Endothelial cell of umbilical vein (primary cell): Measurements from ENCODE around the gene DAPK2.

Experiments used
- CTCF ChIP-seq, 2 donors: IDR thresholded peaks; 1 replicate in 1 of 2; 2 replicates in 1 of 2; pipeline ENCODE4 v1.5.1; 2011; ENCODE audit warnings: low read length in 2 of 2, mild to moderate bottlenecking in 2 of 2, moderate library complexity in 2 of 2, control low read depth in 1 of 2, inconsistent platforms in 1 of 2, low read depth in 1 of 2; ENCODE audit not compliant: insufficient read depth in 1 of 2; ENCODE audit errors: extremely low read depth in 1 of 2
- EZH2 ChIP-seq: IDR thresholded peaks from 2 replicates; pipeline ENCODE4 v1.6.1; 2012; ENCODE audit warnings: borderline replicate concordance, low read depth, mild to moderate bottlenecking, moderate library complexity, low read length, inconsistent platforms; ENCODE audit not compliant: severe bottlenecking
- FOS ChIP-seq: IDR thresholded peaks from 2 replicates; pipeline ENCODE4 v1.6.1; 2011; ENCODE audit warnings: mild to moderate bottlenecking, low read length, moderate library complexity, borderline replicate concordance; ENCODE audit not compliant: insufficient read depth
- JUN ChIP-seq: IDR thresholded peaks from 2 replicates; pipeline ENCODE4 v1.6.1; 2011; ENCODE audit warnings: borderline replicate concordance, low read depth; ENCODE audit not compliant: insufficient read length, insufficient read depth
- MAX ChIP-seq: IDR thresholded peaks from 2 replicates; pipeline ENCODE4 v1.6.1; 2011; ENCODE audit not compliant: insufficient read depth, insufficient read length
- POLR2A ChIP-seq: IDR thresholded peaks from 2 replicates; pipeline ENCODE4 v1.6.1; 2012; ENCODE audit warnings: low read depth, mild to moderate bottlenecking, control low read depth, low read length
- POLR2AphosphoS5 ChIP-seq: IDR thresholded peaks from 2 replicates; pipeline ENCODE4 v1.6.1; 2012; ENCODE audit warnings: low read depth, mild to moderate bottlenecking, control low read depth, low read length, moderate library complexity; ENCODE audit not compliant: insufficient read depth

GRCh38 chr15:63990454-63990853 is 55.8 kb downstream of the DAPK2 start:
- TF ChIP-seq CTCF (IDR thresholded peaks at IDR 0.05; ENCODE audit: extremely low read depth in 1 of 2, insufficient read depth in 1 of 2, low read depth in 1 of 2, low read length in 2 of 2) (no peak), MAX (no peak), EZH2 (no peak), POLR2A (no peak), POLR2AphosphoS5 (no peak), FOS (no peak), JUN (no peak)
